Effector CD4-positive, alpha-beta T cell (primary cell): ENCODE measurements around the gene DRD4.
"Not testable (repeated sequence)": the region's sequence is repeated elsewhere in the genome, so short reads cannot be mapped to it uniquely, and the experiment has no call there.

Source experiments
- DNase-seq: peaks from one replicate; pipeline ENCODE4 v3.0.0-alpha.2; 2020

The DRD4 gene

DNA sequence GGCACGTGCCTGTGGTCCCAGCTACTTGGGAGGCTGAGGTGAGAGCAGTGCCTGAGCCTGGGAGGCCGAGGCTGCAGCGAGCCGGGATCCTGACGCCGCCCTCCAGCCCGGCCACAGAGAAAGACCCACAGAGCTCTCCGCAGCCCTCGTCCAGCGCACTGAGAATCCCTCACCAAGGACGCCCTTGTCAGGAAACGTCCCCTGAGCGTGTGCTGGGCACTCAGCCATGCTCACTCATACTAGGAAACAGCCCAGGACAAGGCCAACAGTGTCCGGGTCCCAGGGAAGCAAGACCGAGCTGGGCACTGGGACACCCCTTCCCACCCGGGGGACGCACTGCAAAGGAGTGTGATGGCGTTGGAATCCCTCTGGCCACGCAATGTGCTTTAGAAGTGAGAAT is 43.4 kb downstream of the DRD4 start:
- DNase-seq: no peak

DNA sequence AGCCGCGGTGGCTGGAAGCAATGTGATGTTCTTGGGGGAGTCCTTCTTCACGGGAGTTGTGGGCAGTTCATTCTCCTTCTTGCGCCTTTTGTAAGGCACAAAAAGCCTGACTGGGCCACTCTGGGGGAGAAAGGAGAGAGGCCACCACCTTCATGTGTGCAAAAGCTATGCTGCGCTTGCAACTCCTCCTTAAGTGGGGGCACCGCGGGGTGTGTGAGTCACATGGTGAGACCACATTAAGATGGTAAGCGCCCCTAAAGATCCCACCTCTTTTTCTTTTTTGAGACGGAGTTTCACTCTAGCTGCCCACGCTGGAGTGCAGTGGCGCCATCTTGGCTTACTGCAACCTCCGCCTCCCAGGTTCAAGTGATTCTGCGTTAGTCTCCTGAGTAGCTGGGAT is 43.9 kb downstream of the DRD4 start:
- DNase-seq: no peak

DNA sequence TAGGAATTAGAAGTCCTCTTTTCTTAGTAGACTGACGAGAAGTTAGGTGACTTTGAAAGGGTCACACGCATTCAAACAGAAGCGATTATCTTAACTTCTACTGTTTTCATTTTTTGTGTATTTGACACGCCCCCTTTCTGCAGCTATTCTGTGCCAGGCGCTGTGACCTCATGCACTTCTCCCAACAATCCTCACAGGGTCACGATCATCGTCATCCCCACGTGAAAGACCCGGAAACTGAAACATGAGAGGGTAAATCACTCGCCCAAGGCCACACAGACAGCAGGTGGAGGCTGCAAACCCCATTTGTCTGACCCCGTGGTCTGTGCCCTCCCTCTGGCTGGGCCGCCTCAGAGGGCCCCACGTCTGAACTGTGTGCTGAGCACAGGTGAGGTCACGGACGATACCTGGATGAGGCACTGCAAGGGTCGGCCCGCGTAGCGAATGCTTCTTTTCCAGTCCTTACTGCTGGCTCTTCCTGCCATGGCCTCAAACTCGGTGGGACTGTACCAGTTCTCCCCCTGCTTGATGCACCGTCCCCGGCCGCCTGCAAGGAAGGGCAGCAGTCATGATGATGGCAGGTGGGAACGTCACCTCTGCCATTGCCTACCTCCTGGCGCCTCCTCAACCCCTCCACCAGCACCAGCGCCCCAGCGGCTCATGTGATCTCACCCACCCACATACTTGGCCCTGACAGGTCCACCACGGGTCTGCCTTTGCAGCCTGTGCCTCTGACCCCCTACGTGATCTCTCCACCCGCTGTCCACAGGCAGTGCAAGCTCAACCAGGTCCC is 49.6 kb downstream of the DRD4 start:
- no peak for DNase-seq

DNA sequence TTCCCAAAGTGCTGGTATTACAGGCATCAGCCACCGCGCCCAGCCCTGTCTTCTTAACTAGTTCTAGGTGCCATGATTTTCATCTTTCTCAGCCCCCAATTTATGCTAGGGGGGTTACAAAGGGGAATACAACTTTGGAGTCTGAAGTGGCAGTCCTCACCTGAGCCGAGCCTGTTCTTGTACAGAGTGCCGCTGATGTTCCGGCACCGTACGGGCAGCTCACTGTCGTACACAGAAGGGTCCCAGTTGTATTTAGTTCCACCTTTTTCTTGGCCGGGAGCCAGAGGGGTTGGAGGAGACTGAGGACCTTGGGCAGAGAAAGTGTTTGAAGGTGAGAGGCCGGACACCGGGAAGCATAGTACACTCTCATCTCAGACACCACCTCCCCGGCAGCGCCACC is 50.7 kb downstream of the DRD4 start:
- DNase-seq: no peak

DNA sequence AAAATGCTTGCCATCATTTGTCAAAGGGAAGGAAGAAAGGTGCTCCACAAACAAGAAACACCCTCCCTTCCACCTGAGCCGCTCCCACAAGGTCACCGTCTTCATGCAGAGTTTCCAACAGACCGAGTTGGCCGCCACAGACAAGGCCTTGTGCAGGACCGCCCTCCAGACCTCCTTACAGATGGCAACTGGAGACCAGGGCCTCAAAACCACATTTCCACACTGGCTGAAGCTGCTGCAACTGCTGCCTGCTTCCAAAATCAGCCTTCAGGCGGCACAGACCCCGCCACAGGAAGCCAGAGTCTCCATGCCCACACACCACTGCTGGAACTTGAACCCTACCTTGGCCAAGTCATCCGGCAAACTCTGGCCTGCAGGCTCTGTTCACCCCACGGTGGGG is 51.6 kb downstream of the DRD4 start:
- DNase-seq: no peak

DNA sequence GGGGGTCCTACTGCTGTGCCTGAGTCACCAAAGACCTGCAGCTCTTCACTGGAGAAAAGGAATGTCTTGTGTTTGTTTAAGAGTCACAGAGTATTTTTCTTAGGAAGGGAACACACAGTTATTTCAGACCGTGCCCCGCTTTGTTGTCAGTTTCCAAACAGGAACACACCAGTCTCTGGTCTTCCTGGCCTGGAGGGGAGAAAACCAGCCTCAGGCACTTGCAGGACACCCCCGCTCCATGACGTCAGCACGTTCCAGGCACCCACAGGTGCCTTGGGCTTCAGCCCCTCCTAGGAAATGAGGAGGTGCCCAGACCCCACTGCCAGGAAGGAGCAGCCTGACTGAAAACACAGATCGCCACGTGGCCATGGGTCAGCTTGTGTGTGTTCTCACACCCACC is 52.6 kb downstream of the DRD4 start:
- no peak for DNase-seq

DNA sequence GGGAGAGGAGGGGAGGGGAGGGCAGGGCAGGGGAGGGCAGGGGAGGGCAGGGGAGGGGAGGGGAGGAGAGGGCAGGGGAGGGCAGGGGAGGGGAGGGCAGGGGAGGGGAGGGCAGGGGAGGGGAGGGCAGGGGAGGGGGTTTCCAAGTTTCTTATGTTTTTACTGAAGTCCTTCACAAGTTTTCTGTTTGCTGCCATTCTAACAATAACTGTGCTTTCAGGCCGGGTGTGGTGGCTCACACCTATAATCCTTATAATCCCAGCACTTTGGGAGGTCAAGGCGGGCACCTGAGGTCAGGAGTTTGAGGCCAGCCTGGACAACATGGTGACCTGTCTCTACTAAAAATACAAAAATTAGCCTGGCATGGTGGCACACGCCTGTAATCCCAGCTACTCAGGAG is 53.2 kb downstream of the DRD4 start:
- not testable (repeated sequence) for DNase-seq
